Memory B cell (primary cell): ENCODE data around the gene PDCL2.
"Not testable (repeated sequence)": the region's sequence is repeated elsewhere in the genome, so short reads cannot be mapped to it uniquely, and the experiment has no call there.

ENCODE experiments used
- ATAC-seq: fragments of 150-1000 bp; cut with Tn5 transposase; 2 replicates; pipeline ENCODE4 v1.10.0; 2021; ENCODE audit warnings: low read depth, mild to moderate bottlenecking, moderate library complexity
- DNase-seq, 2 donors: peaks; one replicate each; pipeline ENCODE4 v3.0.0; 2022; ENCODE audit warnings: low spot score in 2 of 2
- H3K27ac Mint-ChIP-seq: one replicate; pipeline ENCODE4 v1.8.0; 2022; ENCODE audit warnings: mild to moderate bottlenecking, moderate library complexity, mixed read lengths
- H3K27me3 Mint-ChIP-seq: one replicate; pipeline ENCODE4 v1.8.0; 2022; ENCODE audit warnings: mixed read lengths
- H3K36me3 Mint-ChIP-seq: one replicate; pipeline ENCODE4 v1.8.0; 2022; ENCODE audit warnings: mild to moderate bottlenecking, mixed read lengths
- H3K4me1 Mint-ChIP-seq: one replicate; pipeline ENCODE4 v1.8.0; 2022; ENCODE audit warnings: mixed read lengths
- H3K4me3 Mint-ChIP-seq: one replicate; pipeline ENCODE4 v1.8.0; 2022; ENCODE audit warnings: mild to moderate bottlenecking, moderate library complexity, mixed read lengths
- H3K9me3 Mint-ChIP-seq: one replicate; pipeline ENCODE4 v1.8.0; 2022; ENCODE audit warnings: mixed read lengths

Gene PDCL2

DNA sequence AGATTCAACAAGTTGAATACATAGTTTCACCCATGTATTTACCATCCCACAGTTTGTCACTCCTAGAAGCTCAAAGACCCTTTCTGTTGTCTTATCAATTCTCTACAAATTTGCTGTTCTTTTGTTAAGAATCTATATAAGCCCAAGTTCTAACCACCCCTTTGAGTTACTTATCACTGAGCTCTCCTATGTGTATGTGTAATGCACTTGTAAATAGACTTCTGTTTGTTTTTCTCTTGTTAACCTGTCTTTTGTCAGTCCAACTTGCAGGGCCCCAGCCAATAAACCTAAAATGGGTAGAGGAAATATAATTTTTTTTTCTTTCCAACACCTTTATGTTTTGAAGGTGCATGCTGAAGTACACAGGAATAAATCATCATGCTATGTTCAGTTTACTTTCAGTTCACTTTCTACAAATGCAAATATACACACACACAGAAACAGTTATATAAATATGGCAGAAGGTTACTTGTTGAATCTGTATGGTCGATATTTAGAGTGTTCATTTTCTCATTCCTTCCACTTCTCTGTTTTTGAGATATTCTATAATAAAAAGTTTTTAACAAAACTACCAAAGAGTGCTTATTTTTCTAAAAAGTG lies 23.0 kb downstream of the PDCL2 start:
- Mint-ChIP-seq H3K9me3 (no peaks in the 10 kb centered on the region), H3K4me1 (no peaks in the 10 kb centered on the region), H3K4me3 (no peak overlapping the region), H3K27ac (no peak overlapping the region), H3K27me3 (peaks cover 2% of the 10 kb centered on the region), H3K36me3 (no peaks in the 10 kb centered on the region)
- DNase-seq (no peak), ATAC-seq (no peak)

DNA sequence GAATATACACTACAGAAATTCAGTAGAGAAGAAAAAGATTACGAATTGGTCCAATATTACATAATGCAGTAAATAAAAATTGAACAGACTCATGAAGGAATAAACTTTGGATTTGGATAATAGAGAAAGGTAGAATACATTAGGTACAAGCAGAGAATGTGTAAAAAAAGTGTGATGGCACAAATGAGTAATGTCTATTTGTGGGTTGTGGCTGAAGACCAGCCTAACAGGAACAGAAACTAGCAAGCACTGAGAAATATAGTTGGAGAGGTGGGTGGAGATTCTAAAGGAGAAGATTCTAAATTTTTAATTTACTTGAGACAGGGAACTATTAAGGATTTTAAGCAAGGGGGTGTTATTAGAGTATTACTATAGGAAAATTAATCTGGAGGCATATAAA lies 30.2 kb downstream of the PDCL2 start:
- Mint-ChIP-seq H3K9me3 (peaks cover 3% of the 10 kb centered on the region), H3K27ac (no peak overlapping the region), H3K27me3 (peaks cover 3% of the 10 kb centered on the region), H3K4me1 (peaks cover 13% of the 10 kb centered on the region), H3K36me3 (peaks cover 2% of the 10 kb centered on the region), H3K4me3 (no peak overlapping the region)
- peak in 1 of 2 donors; percentile 18 for DNase-seq
- ATAC-seq, result peak; percentile 98

GRCh38 chr4:55560096-55560495 lies 31.9 kb downstream of the PDCL2 start:
- Mint-ChIP-seq H3K27ac (no peak overlapping the region), H3K4me1 (peaks cover 13% of the 10 kb centered on the region), H3K27me3 (peaks cover 3% of the 10 kb centered on the region), H3K4me3 (no peak overlapping the region), H3K9me3 (peaks cover 3% of the 10 kb centered on the region), H3K36me3 (peaks cover 2% of the 10 kb centered on the region)
- no peak for DNase-seq
- no peak for ATAC-seq

GRCh38 chr4:55554453-55555030 lies 37.5 kb downstream of the PDCL2 start:
- Mint-ChIP-seq H3K27ac (no peak overlapping the region), H3K36me3 (peaks cover 2% of the 10 kb centered on the region), H3K9me3 (peaks cover 3% of the 10 kb centered on the region), H3K27me3 (peaks cover 3% of the 10 kb centered on the region), H3K4me3 (no peak overlapping the region), H3K4me1 (no peaks in the 10 kb centered on the region)
- ATAC-seq (peak; percentile 23), DNase-seq (no peak)

DNA sequence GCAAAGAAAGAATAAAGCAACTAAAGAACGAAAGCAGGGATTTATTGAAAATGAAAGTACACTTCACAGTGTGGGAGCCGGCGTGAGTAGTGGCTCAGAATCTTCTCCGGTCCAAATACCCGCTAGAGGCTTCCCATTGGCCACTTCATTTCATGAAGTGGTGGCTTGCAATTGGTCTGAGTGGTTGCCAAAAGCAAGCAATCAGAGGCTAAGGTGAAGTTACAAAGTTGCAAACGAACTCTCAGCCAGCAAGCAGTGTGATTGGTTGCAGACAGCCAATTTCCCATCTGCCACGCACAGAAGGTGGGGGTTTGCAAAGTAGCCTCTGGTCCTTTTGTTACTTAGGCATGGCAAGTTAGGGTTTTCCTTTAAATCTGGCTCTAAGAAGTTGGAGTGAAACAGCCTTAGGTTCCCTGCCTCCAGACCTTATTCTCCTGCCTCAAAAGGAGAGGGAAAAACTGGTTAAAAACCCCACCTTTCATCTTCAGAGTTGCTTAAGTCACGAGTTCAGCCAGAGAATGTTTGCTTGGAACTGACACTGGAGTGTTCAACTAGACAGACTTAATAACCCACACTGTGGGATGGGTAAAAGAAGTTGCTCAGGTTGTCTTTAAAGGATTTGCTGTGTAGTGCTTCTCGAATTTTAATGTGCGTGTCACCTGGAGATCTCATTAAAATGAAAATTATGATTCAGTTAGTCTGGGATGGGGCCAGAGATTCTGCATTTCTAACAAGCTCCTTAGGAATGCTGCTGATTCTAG lies 38.4 kb downstream of the PDCL2 start:
- peaks cover 3% of the 10 kb centered on the region for H3K9me3 Mint-ChIP-seq
- H3K27me3 Mint-ChIP-seq, result peaks cover 3% of the 10 kb centered on the region
- H3K4me1 Mint-ChIP-seq, result no peaks in the 10 kb centered on the region
- H3K4me3 Mint-ChIP-seq, result peak overlapping the region; percentile 69
- peak; percentile 89 for ATAC-seq
- peaks cover 2% of the 10 kb centered on the region for H3K36me3 Mint-ChIP-seq
- peak in 1 of 2 donors; percentile 14 for DNase-seq
- no peak overlapping the region for H3K27ac Mint-ChIP-seq

DNA sequence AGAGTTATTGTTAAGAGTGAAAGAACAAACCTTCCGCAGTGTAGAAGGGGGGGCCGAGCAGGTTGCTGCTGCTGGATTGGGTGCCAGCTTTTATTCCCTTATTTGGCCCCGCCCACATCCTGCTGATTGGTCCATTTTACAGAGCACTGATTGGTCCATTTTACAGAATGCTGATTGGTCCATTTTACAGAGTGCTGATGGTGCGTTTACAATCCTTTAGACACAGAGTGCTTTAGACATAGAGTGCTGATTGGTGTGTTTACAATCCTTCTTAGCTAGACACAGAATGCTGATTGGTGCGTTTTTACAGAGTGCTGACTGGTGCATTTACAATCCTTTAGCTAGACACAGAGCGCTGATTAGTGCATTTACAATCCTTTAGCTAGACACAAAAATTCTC lies 40.1 kb downstream of the PDCL2 start:
- H3K27me3 Mint-ChIP-seq, H3K4me1 Mint-ChIP-seq, H3K27ac Mint-ChIP-seq, H3K9me3 Mint-ChIP-seq, DNase-seq, H3K36me3 Mint-ChIP-seq, H3K4me3 Mint-ChIP-seq: not testable (repeated sequence)
- ATAC-seq, result peak; percentile 14

GRCh38 chr4:55549888-55550287 lies 42.2 kb downstream of the PDCL2 start:
- DNase-seq (no peak), ATAC-seq (no peak)
- no peak overlapping the region for H3K4me3 Mint-ChIP-seq
- H3K27ac Mint-ChIP-seq, result no peak overlapping the region
- H3K4me1 Mint-ChIP-seq, result peaks cover 4% of the 10 kb centered on the region
- no peaks in the 10 kb centered on the region for H3K27me3 Mint-ChIP-seq
- H3K36me3 Mint-ChIP-seq, result no peaks in the 10 kb centered on the region
- no peaks in the 10 kb centered on the region for H3K9me3 Mint-ChIP-seq

DNA sequence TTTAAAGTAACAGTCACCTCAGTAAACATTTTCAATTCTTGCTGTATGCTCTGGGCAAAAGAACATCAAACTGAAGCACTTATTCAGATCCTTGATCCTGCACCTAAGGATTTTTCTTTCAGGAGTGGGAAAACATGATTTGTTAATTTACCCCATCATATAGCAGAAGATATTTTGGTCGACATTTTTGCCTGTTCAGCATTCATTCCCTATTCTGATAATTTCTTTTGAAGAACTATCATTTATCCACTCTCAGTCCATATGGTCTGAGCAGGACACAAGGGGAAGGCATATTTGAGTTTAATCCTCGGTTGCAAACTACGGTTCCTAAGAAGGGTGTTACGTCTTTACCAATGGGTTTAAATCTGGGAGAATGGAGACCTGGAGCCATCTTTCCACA lies 44.1 kb downstream of the PDCL2 start:
- ATAC-seq, result no peak
- Mint-ChIP-seq H3K27me3 (no peaks in the 10 kb centered on the region), H3K36me3 (no peaks in the 10 kb centered on the region), H3K27ac (peak overlapping the region; percentile 90), H3K4me3 (peak overlapping the region; percentile 94), H3K9me3 (no peaks in the 10 kb centered on the region), H3K4me1 (peaks cover 16% of the 10 kb centered on the region)
- no peak for DNase-seq

- Mint-ChIP-seq H3K27ac (peak overlapping the region; percentile 90), H3K4me1 (peaks cover 16% of the 10 kb centered on the region), H3K36me3 (no peaks in the 10 kb centered on the region), H3K4me3 (peak overlapping the region; percentile 94), H3K27me3 (no peaks in the 10 kb centered on the region), H3K9me3 (no peaks in the 10 kb centered on the region)
- DNase-seq, result no peak
- ATAC-seq, result no peak
Measured at GRCh38 chr4:55547466-55547770, 44.6 kb downstream of the PDCL2 start.

DNA sequence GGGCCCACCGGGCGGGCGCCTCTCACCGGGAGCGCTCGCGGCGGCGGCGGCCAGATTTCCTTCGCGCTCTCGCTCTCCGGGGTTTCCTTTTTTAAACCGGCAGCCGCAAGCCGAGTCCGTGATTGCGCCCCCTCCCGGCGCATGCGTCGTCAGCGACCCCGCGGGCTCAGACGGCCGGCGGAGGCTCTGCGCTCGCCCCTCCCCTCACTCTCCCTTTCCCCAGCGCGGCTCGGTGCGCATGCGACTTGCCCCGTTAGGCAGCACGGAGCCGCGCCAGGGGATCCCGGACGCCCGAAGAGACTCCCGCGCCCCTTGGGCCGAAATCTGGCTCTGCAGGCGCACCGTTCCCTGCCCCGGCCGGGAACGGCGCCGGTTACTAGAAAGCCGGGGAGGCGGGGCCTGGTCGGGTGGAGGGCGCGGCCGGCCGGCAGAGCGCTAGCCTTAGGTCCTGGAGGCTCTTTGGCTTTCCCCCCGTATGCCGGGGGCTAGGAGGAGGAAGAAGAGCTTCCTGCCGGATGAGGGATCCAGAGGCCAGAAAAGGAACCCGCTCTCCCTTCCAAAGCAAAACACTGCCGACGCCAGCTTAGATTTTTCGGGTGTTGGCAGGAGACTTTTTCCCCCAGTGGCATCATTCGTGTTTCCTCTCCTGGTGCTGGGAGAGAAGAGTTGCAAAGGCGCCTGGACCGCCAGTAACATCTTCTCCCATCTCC lies 45.1 kb downstream of the PDCL2 start, which contains the start of gene CLOCK:
Gene CLOCK, minus strand, starts transcription at position 154 of the 710 bp plus-strand sequence. CDS start 64,124 bp downstream, outside the sequence.
- H3K9me3 Mint-ChIP-seq, result no peaks in the 10 kb centered on the region

GRCh38 chr4:55546506-55546755 lies 45.6 kb downstream of the PDCL2 start:
- H3K4me3 Mint-ChIP-seq, result peak overlapping the region; percentile 94
- H3K27me3 Mint-ChIP-seq, result no peaks in the 10 kb centered on the region
- H3K9me3 Mint-ChIP-seq, result no peaks in the 10 kb centered on the region
- no peaks in the 10 kb centered on the region for H3K36me3 Mint-ChIP-seq
- H3K4me1 Mint-ChIP-seq, result peaks cover 16% of the 10 kb centered on the region
- DNase-seq (no peak), ATAC-seq (peak; percentile 64)
- peak overlapping the region; percentile 90 for H3K27ac Mint-ChIP-seq

More for the DNA sequence above, 45.1 kb downstream of the PDCL2 start, which contains the start of gene CLOCK:
- Mint-ChIP-seq H3K4me3 (peak within 1 kb of the TSS; percentile 94), H3K36me3 (no peaks in the 10 kb centered on the region), H3K4me1 (peaks cover 16% of the 10 kb centered on the region), H3K27me3 (no peaks in the 10 kb centered on the region), H3K27ac (peak within 1 kb of the TSS; percentile 90)
- peak; percentile 82 to 91 for DNase-seq
- ATAC-seq, result peak; percentile 72

DNA sequence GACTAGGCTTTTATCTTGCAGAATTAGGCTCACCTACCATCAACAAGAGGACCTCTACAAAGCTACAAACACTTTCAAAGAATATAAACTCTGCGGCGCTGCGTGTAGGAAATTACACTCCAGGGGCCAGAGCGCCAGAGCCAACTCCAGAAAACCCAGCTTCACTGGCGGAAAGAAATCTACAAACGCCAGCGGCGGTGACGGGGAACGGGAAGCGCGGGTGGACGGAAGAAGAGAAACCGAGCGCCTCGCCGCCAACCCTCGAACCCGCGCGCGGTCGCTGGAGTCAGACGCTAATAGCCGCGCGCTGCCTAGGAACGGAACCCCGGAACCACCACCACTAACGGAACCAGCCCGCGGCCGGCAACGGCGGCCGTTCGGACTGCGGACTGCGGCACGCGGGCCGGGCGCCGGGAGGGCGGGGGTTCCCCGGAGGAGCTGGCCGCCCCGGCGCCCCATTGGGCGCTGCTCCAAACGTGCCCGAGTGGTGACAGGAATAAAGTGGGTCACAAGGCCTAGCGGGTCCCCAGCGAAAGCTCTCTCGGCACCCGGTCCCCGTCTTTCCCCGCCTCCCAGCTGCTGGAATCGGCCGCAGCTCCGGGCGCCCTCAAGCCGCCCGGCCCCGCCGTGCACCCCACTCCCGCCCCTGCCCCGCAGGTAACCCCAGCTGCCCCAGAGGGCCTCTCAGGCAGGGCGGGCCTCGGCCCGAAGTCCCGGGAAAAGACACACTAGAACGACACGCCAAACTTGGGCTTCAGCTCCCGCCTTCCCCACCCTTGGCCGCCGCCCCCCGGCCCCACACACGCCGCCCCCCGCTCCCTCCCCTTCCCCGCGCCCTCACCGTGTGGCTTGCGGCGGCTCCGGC lies 46.2 kb downstream of the PDCL2 start:
- peak overlapping the region; percentile 94 for H3K4me3 Mint-ChIP-seq

DNA sequence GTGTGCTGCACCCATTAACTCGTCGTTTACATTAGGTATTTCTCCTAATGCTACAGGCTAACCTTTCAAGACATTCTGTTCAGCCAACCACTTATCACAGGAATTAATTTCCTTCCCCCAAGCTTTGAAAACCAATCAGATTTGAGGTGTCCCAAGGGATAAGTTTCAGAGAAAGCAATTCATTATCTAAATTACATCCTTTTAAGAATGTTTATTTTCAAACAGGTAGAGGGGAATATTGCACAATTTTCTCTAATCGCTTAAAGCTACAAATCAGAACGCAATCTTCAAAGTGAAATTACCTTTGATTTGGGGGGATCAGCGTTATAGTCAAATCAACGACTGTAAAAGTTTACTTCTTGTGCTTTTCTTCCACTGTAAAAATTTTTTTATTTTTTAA lies 46.9 kb downstream of the PDCL2 start:
- DNase-seq (no peak), ATAC-seq (no peak)
- H3K4me3 Mint-ChIP-seq, result peak overlapping the region; percentile 51
- H3K36me3 Mint-ChIP-seq, result peaks cover 2% of the 10 kb centered on the region
- no peaks in the 10 kb centered on the region for H3K9me3 Mint-ChIP-seq
- peak overlapping the region; percentile 90 for H3K27ac Mint-ChIP-seq
- H3K4me1 Mint-ChIP-seq, result peaks cover 18% of the 10 kb centered on the region
- no peaks in the 10 kb centered on the region for H3K27me3 Mint-ChIP-seq

More for the DNA sequence above, 46.2 kb downstream of the PDCL2 start:
- no peaks in the 10 kb centered on the region for H3K27me3 Mint-ChIP-seq
- H3K9me3 Mint-ChIP-seq, result no peaks in the 10 kb centered on the region
- DNase-seq, result peak; percentile 39 to 70
- no peaks in the 10 kb centered on the region for H3K36me3 Mint-ChIP-seq
- H3K4me1 Mint-ChIP-seq, result peaks cover 16% of the 10 kb centered on the region
- H3K27ac Mint-ChIP-seq, result peak overlapping the region; percentile 90
- peak; percentile 49 for ATAC-seq
